MM.1S (cell line): ENCODE data around the gene THSD7B.

ENCODE experiments used
- DNase-seq: peaks from one replicate; pipeline ENCODE4 v3.0.0-alpha.2; 2015
- H2AFZ ChIP-seq: fragments of 300-600 bp; sonication (generic); 2 replicates; pipeline ENCODE4 v1.6.0; 2016; ENCODE audit warnings: antibody characterized with exemption, low read length
- H3F3A ChIP-seq: fragments of 300-600 bp; sonication (generic); 2 replicates; pipeline ENCODE4 v1.6.1; 2016; ENCODE audit warnings: mild to moderate bottlenecking, antibody characterized with exemption, low read length, moderate library complexity, mixed read lengths; ENCODE audit not compliant: insufficient read depth
- H3K27ac ChIP-seq: fragments of 300-600 bp; sonication (generic); 2 replicates; pipeline ENCODE4 v1.5.1; 2016; ENCODE audit warnings: mild to moderate bottlenecking, low read length
- H3K27me3 ChIP-seq: fragments of 300-600 bp; sonication (generic); replicated peaks from 2 replicates; pipeline ENCODE4 v1.6.0; 2016; ENCODE audit warnings: low read length; ENCODE audit not compliant: insufficient read depth
- H3K36me3 ChIP-seq: fragments of 300-600 bp; sonication (generic); replicated peaks from 2 replicates; pipeline ENCODE4 v1.6.1; 2016; ENCODE audit warnings: mild to moderate bottlenecking, low read length, mixed read lengths; ENCODE audit not compliant: insufficient read depth
- H3K4me1 ChIP-seq: fragments of 300-600 bp; sonication (generic); 2 replicates; pipeline ENCODE4 v1.6.1; 2016; ENCODE audit warnings: low read length, mixed read lengths
- H3K4me2 ChIP-seq: fragments of 300-600 bp; sonication (generic); 2 replicates; pipeline ENCODE4 v1.6.0; 2016; ENCODE audit warnings: low read depth, low read length
- H3K4me3 ChIP-seq: fragments of 300-600 bp; sonication (generic); 2 replicates; pipeline ENCODE4 v1.5.1; 2016; ENCODE audit warnings: low read length, mixed read lengths
- H3K79me2 ChIP-seq: fragments of 300-600 bp; sonication (generic); 2 replicates; pipeline ENCODE4 v1.6.1; 2016; ENCODE audit warnings: mixed run types, low read length, mixed read lengths
- H3K9ac ChIP-seq: fragments of 300-600 bp; sonication (generic); 2 replicates; pipeline ENCODE4 v1.6.1; 2016; ENCODE audit warnings: low read length, mixed read lengths
- H3K9me2 ChIP-seq: fragments of 300-600 bp; sonication (generic); replicated peaks from 2 replicates; pipeline ENCODE4 v1.6.1; 2016; ENCODE audit warnings: mild to moderate bottlenecking, low read length, mixed read lengths; ENCODE audit not compliant: insufficient read depth
- H3K9me3 ChIP-seq: fragments of 300-600 bp; sonication (generic); replicated peaks from 2 replicates; pipeline ENCODE4 v1.6.1; 2016; ENCODE audit warnings: mild to moderate bottlenecking, low read length, mixed read lengths; ENCODE audit not compliant: insufficient read depth
- H4K20me1 ChIP-seq: fragments of 300-600 bp; sonication (generic); 2 replicates; pipeline ENCODE4 v1.6.1; 2016; ENCODE audit warnings: mild to moderate bottlenecking, low read length, moderate library complexity, mixed read lengths; ENCODE audit not compliant: insufficient read depth
- CTCF ChIP-seq: fragments of 300-600 bp; sonication (generic); IDR thresholded peaks from 2 replicates; pipeline ENCODE4 v1.5.1; 2016; ENCODE audit warnings: antibody characterized with exemption, low read length, mixed read lengths
- EZH2 ChIP-seq: fragments of 300-600 bp; sonication (generic); optimal IDR thresholded peaks from 2 replicates; pipeline ENCODE3; 2017; ENCODE audit warnings: low read depth, mild to moderate bottlenecking, antibody characterized with exemption, low read length, mixed read lengths
- EZH2phosphoT487 ChIP-seq: fragments of 300-600 bp; sonication (generic); IDR thresholded peaks from 2 replicates; pipeline ENCODE4 v1.6.1; 2018; ENCODE audit warnings: antibody characterized with exemption, low read length

The THSD7B gene

GRCh38 chr2:137590102-137590501, 824.8 kb downstream of the THSD7B start:
- no peaks in the 10 kb centered on the region for H3K27me3 ChIP-seq
- TF ChIP-seq EZH2phosphoT487 (no peak), EZH2 (no peak), CTCF (no peak)

GRCh38 chr2:137607722-137608318, 842.5 kb downstream of the THSD7B start:
- Histone ChIP-seq H3K4me2 (no peak overlapping the region), H3K4me3 (no peak overlapping the region), H2AFZ (no peak overlapping the region), H4K20me1 (no peaks in the 10 kb centered on the region), H3K9me3 (no peaks in the 10 kb centered on the region), H3K9ac (no peak overlapping the region), H3K36me3 (no peaks in the 10 kb centered on the region), H3F3A (no peaks in the 10 kb centered on the region), H3K79me2 (no peaks in the 10 kb centered on the region), H3K9me2 (no peaks in the 10 kb centered on the region), H3K27me3 (no peaks in the 10 kb centered on the region), H3K4me1 (no peaks in the 10 kb centered on the region), H3K27ac (no peak overlapping the region)
- DNase-seq, result no peak
- TF ChIP-seq EZH2, result no peak
- no peak for TF ChIP-seq CTCF

More at GRCh38 chr2:137590102-137590501, 824.8 kb downstream of the THSD7B start:
- no peak overlapping the region for H3K9ac ChIP-seq
- no peaks in the 10 kb centered on the region for H3K36me3 ChIP-seq
- H3K4me1 ChIP-seq, result no peaks in the 10 kb centered on the region
- H3K27ac ChIP-seq, result no peak overlapping the region
- H3K79me2 ChIP-seq, result no peaks in the 10 kb centered on the region
- no peak for DNase-seq
- no peaks in the 10 kb centered on the region for H3K9me2 ChIP-seq
- H3F3A ChIP-seq, result no peaks in the 10 kb centered on the region
- H2AFZ ChIP-seq, result no peak overlapping the region
- H4K20me1 ChIP-seq, result no peaks in the 10 kb centered on the region
- no peaks in the 10 kb centered on the region for H3K9me3 ChIP-seq
- no peak overlapping the region for H3K4me3 ChIP-seq
- H3K4me2 ChIP-seq, result no peak overlapping the region

- no peak overlapping the region for H3K27ac ChIP-seq
- H3K4me1 ChIP-seq, result no peaks in the 10 kb centered on the region
- no peak overlapping the region for H3K4me3 ChIP-seq
- H3K27me3 ChIP-seq, result no peaks in the 10 kb centered on the region
- H2AFZ ChIP-seq, result no peak overlapping the region
- H4K20me1 ChIP-seq, result no peaks in the 10 kb centered on the region
- H3K9me3 ChIP-seq, result no peaks in the 10 kb centered on the region
- no peak overlapping the region for H3K9ac ChIP-seq
- H3K79me2 ChIP-seq, result no peaks in the 10 kb centered on the region
- H3K36me3 ChIP-seq, result no peaks in the 10 kb centered on the region
- no peaks in the 10 kb centered on the region for H3K9me2 ChIP-seq
- H3K4me2 ChIP-seq, result no peak overlapping the region
- no peak for DNase-seq
- TF ChIP-seq EZH2phosphoT487 (no peak), EZH2 (no peak), CTCF (no peak)
- H3F3A ChIP-seq, result no peaks in the 10 kb centered on the region
These were observed 873.6 kb downstream of the THSD7B start for GRCh38 chr2:137638932-137639331.
